T-helper 22 cell (primary cell): ENCODE data around the gene ADGRD1.
"Not testable (repeated sequence)": the region's sequence is repeated elsewhere in the genome, so short reads cannot be mapped to it uniquely, and the experiment has no call there.

ENCODE experiments used
- DNase-seq: peaks from one replicate; pipeline ENCODE4 v3.0.0-alpha.2; 2020; ENCODE audit warnings: low read depth

ADGRD1 gene

DNA sequence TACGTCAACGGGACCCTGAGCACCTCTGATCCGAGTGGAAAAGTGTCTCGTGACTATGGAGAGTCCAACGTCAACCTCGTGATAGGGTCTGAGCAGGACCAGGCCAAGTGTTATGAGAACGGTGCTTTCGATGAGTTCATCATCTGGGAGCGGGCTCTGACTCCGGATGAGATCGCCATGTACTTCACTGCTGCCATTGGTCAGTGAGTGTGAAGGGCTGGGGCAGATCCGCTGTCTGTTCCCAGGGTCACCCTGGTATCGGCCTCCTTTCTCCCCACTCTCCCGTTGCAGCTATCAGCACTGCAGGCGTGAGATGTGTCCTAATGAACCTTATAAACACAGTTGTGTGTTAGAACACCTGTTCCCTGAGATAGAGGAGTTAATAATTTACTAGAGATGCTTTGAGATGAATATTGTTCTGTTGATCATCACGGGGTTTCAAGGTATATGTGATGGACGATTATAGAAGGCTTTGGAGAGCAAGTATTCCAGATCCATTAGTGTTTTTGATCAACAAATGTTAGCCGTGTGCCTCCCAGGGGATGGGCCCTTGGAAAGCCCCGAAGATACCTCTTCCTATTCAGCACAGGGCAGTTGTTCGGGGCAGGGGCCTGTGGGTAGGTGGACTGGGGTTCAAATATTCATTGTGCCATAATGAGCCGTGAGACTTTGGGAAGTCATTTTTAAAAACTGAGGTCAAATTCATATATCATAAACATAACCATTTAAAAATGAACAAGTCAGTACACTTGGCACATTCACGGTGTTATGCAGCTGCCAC is 33.6 kb downstream of the ADGRD1 start:
- DNase-seq = no peak

DNA sequence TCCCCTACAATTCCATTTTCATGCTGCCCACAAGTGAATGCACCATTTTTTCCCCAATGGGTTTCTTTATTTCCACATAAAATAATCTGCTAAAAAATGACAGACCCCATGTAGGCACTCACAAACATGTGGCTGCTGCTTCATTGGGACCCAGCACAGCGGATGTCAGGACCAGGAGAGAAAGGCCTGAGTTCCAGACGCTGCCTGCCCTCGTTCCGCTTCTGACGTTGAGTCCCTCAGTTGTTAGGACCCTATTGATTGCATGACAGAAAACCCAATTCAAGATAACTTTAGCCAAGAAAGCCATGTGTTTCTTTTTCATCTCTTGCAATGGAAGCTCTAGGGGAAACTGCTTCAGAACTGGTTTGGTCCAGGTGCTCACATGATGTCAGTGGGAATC is 34.6 kb downstream of the ADGRD1 start:
- no peak for DNase-seq

DNA sequence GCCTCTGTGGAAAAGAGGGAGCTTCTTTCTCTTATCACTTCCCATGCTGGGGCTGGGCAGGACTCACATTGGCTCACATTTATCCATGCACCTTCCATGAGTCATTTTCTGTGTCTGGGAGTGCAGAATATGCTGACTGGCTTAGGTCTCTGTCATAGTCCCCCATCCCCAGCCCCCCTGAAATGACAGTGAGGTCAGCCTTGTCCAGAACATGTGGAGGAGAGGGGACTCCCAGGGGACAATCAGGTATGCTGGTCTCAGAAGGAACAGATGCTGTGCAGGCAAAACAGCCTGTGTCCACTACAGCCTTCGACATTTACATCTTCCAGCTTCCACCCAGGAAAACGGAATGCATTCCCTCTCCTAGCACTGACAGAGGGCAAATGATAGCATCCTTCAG is 35.0 kb downstream of the ADGRD1 start:
- DNase-seq = no peak

DNA sequence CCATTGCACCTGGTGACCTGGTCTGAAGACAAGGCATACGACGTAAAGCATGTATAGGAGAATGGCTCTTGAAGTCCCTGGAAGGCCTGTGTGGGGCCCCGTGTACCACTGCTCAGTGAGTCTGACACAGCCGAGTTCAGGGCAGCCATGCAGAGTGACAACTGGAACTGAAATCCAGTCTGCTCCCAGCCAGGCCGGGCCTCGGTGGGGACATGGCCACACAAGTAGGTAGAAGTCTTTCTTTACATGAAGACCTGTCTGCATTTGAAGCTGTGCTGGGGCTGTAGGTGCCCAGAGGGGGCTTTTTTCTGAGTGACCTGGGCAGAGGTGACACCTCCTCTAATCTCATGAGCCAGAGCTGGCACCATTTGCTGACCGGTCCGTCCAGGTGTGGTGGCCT is 35.7 kb downstream of the ADGRD1 start:
- DNase-seq = no peak

DNA sequence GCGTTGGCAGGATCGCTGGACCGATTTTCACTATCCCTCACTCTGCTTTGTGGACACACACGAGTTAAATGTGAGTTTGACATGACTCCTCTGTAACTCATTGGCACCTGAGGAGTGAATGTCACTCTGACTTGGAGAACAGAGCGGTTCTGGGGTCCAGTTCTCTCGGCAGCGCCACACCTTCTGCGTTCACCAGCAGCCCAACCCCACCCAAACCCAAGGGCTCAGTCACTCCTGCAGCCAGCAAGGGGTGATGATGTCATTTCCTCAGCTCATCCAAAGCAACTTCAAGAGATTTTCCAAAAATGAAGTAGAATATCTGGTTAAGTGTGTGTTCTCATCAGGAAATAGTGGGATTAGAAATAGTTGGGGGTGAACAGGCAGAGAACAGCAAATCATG is 36.3 kb downstream of the ADGRD1 start:
- no peak for DNase-seq

DNA sequence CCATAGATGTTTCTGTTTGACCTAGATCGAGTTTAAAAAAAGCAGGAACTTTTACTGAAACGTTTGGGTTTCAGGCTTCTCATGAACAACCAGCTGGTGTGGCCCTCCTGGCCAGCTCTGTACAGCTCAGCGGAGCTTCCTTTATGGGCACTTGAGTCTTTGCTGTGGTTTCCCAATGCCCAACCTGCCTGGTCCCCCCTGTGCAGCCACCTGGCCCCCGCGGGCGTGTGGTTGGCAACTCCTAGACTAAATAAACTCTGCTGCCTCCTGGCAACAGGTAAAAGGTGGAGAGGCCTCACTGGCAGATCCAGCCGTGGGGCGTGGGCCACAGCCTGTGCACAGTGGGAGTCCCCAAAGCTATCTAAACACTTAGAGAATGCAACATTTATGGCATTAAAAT is 38.7 kb downstream of the ADGRD1 start:
- DNase-seq = no peak

- no peak for DNase-seq
Observed at GRCh38 chr12:130992979-130993538, 39.4 kb downstream of the ADGRD1 start.

DNA sequence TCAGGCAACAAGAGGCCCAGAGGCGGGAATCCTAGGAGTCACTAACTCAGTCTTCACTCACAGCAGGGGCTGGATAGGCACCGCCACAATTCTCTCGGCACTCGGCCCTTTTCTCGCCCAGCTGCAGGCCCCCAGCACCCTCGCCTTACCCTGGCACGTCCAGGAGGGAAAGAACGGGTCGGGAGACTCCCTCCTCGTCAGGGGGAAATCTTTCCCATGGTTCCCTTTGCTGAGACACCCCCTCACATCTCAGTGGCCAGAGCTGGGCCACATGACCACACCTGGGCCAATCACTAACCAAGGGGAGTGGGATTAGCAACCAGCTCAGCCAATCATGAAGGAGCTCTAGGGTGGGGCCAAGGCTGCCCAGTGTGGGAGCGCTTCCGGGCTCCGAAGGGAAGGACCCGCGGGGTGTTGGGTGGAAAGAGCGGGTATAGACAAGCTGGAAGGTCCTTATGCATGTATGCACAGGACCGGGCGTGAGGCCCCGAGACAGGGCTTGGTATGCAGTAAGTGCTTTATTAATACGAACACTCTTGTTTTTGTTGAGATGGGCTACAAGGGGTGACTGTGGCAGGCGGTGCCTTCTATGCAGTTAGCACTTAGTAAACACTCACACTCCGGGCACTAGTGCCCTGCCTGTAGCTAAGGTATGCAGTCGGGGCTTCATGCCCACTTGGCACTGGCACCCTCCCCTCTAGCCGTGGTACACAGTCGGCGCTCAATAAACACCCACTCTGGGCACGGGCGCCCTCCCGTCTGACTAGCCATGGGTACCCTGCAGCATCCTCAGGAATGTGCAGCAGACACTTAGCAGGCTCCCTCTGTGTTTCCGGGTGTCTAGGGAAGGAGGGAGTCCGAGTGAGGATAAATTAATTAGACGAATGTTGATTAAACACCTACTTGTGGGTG is 40.3 kb downstream of the ADGRD1 start:
- DNase-seq = no peak

DNA sequence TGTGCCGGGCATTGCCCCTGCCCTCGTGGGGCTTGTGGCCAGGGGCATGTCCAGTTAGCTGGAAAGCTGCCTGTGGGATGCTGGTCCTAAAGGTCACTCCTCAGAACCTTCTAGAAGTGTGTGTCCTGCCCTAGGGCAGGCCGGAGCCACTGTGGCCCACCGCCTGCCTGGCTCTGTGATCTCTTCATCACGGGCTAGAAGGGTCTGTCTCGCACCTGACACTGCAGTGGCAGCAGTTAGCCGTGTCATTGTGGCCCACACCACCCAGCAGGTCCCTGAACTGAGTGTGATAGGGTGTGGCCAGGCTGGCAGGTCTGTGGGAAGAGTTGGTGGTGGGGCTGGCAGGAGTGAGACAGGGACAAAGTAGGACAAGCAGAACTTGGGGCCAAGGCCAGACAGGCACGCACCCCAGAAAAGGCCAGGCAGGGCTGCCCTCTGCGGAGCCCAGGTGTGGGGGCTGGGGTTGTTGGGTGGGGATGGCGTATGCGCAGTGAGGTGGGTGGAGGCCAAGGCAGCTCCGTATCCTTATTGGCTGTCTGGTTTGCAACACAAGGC is 41.2 kb downstream of the ADGRD1 start:
- no peak for DNase-seq

- DNase-seq = not testable (repeated sequence)
Observed at GRCh38 chr12:130995386-130995969, 41.8 kb downstream of the ADGRD1 start.

- DNase-seq = no peak
Observed at GRCh38 chr12:130998136-130998535, 44.4 kb downstream of the ADGRD1 start.

GRCh38 chr12:131000000-131000486 is 46.3 kb downstream of the ADGRD1 start:
- DNase-seq = no peak

GRCh38 chr12:131001493-131001892 is 47.8 kb downstream of the ADGRD1 start:
- DNase-seq = no peak

- no peak for DNase-seq
Observed at GRCh38 chr12:131002216-131002631, 48.5 kb downstream of the ADGRD1 start.

- no peak for DNase-seq
Observed at GRCh38 chr12:131003036-131003715, 49.5 kb downstream of the ADGRD1 start.

- no peak for DNase-seq
Observed at GRCh38 chr12:131003716-131004045, 50.0 kb downstream of the ADGRD1 start.

GRCh38 chr12:131004166-131004565 is 50.5 kb downstream of the ADGRD1 start:
- DNase-seq = no peak

DNA sequence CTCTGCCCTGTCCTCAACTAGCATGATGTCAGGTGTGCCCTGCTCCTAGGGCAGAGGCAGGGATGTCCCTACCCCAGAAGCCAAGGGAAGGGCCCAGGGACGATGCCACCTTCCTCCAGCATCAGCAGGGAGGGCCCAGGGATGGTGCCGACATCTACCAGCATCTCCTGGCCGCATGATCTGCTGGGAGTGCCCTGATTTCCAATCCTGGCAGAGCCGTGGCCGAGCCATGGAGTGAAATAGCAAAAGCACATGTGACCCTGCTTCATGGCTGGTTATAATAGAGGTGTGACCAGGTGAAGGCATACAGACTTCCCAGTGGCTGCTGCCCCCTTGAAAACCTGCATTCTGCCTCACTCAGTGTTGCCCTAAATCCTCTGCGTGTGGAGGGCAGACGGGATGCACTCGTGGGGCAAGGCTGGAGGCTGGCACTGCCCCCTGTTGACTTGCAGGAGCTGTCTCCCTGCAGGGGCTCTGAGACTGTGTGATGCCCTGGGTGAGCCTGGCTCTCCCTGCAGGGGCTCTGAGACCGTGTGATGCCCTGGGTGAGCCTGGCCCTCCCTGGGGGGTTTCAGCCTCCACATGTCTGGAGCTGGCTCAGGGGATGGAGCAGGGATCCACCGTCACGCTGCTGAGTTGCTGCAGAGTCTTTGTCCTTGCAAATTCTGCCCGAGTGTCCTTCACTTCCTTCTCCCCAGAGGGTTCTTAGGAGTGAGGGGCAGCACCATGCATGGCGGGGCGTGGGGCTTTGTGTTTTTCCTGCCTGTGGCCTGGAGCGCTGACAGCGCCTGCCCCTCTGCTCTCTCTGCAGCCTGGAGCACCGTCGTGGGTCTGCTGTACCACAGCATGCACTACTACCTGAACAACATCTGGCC is 51.7 kb downstream of the ADGRD1 start:
- DNase-seq = no peak

DNA sequence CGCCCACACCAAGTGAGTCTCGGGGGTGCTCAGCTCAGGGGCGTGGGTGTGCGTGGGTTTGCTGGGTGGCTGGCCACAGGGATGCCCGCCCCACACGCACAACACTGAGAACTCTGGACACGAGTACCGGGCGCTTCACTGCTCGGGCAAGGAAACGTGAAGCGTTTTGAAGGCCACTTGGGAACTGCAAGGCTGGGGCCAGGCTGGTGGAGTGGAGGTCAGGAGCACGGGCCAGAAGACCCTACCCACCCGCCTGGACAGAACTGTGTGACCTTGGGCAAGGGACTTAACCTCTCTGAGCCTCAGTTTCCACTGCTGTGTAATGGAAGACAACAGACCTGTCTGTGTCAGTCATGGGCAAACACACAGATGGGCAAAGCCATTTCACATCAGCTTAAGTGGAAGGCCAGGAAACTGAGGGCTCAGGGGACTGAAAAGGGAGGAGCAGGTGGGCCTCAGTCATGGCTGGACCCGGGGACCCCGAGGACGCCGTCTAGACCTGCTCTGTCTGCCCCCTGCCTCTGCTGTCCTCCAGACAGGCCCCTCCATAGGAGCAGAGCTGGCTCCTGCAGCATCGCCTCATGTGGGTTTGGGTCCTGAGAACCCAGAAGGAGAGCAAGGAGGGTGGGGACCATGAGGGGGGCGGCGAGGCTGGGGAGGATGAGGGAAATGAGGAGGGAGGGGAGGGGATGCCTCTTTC is 52.5 kb downstream of the ADGRD1 start:
- no peak for DNase-seq
